SK-N-SH treated with all-trans-retinoic acid at 6 μM for 48 hours (cell line): ENCODE data around the gene PSORS1C1.

Source experiments
- ARNTL ChIP-seq: fragments of 450-650 bp; formaldehyde crosslinking; IDR thresholded peaks from 2 replicates; pipeline ENCODE4 v1.5.0; 2020; ENCODE audit warnings: low read depth, mild to moderate bottlenecking, moderate library complexity, borderline replicate concordance
- ISL1 ChIP-seq: fragments of 250-450 bp; sonication (Bioruptor Pico); IDR thresholded peaks from 2 replicates; pipeline ENCODE4 v2.1.2; 2022; ENCODE audit warnings: mild to moderate bottlenecking, moderate library complexity
- OSR1 ChIP-seq: fragments of 250-450 bp; sonication (Bioruptor Pico); IDR thresholded peaks from 2 replicates; pipeline ENCODE4 v1.8.0; 2022; ENCODE audit warnings: moderate library complexity, mild to moderate bottlenecking, inconsistent platforms
- PPARA ChIP-seq: fragments of 250-450 bp; sonication (Bioruptor Pico); IDR thresholded peaks from 2 replicates; pipeline ENCODE4 v1.5.0; 2020; ENCODE audit warnings: mild to moderate bottlenecking, borderline replicate concordance
- TOX ChIP-seq: fragments of 250-450 bp; sonication (Bioruptor Pico); IDR thresholded peaks from 2 replicates; pipeline ENCODE4 v1.8.0; 2021; ENCODE audit warnings: mild to moderate bottlenecking, moderate library complexity, borderline replicate concordance
- ZC3H10 ChIP-seq: fragments of 250-450 bp; sonication (Bioruptor Pico); IDR thresholded peaks from 2 replicates; pipeline ENCODE4 v1.5.1; 2021; ENCODE audit warnings: mild to moderate bottlenecking, moderate library complexity
- ZFP30 ChIP-seq: fragments of 450-650 bp; formaldehyde crosslinking; IDR thresholded peaks from 2 replicates; pipeline ENCODE4 v1.5.0; 2022; ENCODE audit warnings: mild to moderate bottlenecking, moderate library complexity
- ZNF70 ChIP-seq: fragments of 450-650 bp; formaldehyde crosslinking; IDR thresholded peaks from 2 replicates; pipeline ENCODE4 v1.5.0; 2020; ENCODE audit warnings: mild to moderate bottlenecking, moderate library complexity
- TF ChIP-seq, protein P1 (sequence below): fragments of 250-450 bp; sonication (Bioruptor Pico); IDR thresholded peaks from 2 replicates; pipeline ENCODE4 v1.5.1; 2020; ENCODE audit warnings: low read depth, mild to moderate bottlenecking, moderate library complexity
- TF ChIP-seq, protein P2 (sequence below): fragments of 250-450 bp; sonication (Bioruptor Pico); IDR thresholded peaks from 2 replicates; pipeline ENCODE4 v1.8.0; 2021; ENCODE audit warnings: low read depth, mild to moderate bottlenecking, moderate library complexity, borderline replicate concordance
- TF ChIP-seq, protein P3 (sequence below): fragments of 250-450 bp; sonication (Bioruptor Pico); IDR thresholded peaks from 2 replicates; pipeline ENCODE4 v1.5.0; 2020; ENCODE audit warnings: mild to moderate bottlenecking, moderate library complexity
- TF ChIP-seq, protein P4 (sequence below): fragments of 250-450 bp; sonication (Bioruptor Pico); IDR thresholded peaks from 2 replicates; pipeline ENCODE4 v1.8.0; 2020; ENCODE audit warnings: mild to moderate bottlenecking, moderate library complexity, borderline replicate concordance

DNA sequence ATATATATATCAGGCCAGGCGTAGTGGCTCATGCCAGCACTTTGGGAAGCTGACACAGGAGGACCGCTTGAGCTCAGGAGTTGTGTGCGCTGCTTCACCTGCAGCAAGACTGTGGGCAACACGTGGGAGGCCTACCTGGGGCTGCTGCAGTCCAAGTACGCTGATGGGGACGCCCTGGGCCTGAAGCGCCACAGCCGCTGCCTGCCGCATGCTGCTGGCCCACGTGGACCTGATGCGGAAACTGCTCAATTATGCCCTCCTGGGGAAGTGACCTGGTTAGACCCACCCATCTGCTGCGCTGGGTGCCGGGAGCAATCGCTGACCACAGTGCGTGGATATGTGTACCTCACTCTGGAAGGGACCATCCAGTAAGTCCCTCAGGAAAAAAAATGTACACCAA lies 26.0 kb downstream of the PSORS1C1 start:
- TF ChIP-seq OSR1 (no peak), ZC3H10 (CRISPR knock-in tag) (no peak), TOX (CRISPR knock-in tag) (no peak), ISL1 (CRISPR knock-in tag) (no peak), ZFP30 (CRISPR knock-in tag) (no peak), ZNF70 (CRISPR knock-in tag) (no peak), ARNTL (no peak), PPARA (CRISPR knock-in tag) (no peak)
- TF ChIP-seq, protein P1, sequence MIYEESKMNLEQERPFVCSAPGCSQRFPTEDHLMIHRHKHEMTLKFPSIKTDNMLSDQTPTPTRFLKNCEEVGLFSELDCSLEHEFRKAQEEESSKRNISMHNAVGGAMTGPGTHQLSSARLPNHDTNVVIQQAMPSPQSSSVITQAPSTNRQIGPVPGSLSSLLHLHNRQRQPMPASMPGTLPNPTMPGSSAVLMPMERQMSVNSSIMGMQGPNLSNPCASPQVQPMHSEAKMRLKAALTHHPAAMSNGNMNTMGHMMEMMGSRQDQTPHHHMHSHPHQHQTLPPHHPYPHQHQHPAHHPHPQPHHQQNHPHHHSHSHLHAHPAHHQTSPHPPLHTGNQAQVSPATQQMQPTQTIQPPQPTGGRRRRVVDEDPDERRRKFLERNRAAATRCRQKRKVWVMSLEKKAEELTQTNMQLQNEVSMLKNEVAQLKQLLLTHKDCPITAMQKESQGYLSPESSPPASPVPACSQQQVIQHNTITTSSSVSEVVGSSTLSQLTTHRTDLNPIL (CRISPR knock-in tag): no peak
- TF ChIP-seq, protein P2, sequence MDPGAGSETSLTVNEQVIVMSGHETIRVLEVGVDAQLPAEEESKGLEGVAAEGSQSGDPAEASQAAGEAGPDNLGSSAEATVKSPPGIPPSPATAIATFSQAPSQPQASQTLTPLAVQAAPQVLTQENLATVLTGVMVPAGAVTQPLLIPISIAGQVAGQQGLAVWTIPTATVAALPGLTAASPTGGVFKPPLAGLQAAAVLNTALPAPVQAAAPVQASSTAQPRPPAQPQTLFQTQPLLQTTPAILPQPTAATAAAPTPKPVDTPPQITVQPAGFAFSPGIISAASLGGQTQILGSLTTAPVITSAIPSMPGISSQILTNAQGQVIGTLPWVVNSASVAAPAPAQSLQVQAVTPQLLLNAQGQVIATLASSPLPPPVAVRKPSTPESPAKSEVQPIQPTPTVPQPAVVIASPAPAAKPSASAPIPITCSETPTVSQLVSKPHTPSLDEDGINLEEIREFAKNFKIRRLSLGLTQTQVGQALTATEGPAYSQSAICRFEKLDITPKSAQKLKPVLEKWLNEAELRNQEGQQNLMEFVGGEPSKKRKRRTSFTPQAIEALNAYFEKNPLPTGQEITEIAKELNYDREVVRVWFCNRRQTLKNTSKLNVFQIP (CRISPR knock-in tag): no peak
- TF ChIP-seq, protein P3, sequence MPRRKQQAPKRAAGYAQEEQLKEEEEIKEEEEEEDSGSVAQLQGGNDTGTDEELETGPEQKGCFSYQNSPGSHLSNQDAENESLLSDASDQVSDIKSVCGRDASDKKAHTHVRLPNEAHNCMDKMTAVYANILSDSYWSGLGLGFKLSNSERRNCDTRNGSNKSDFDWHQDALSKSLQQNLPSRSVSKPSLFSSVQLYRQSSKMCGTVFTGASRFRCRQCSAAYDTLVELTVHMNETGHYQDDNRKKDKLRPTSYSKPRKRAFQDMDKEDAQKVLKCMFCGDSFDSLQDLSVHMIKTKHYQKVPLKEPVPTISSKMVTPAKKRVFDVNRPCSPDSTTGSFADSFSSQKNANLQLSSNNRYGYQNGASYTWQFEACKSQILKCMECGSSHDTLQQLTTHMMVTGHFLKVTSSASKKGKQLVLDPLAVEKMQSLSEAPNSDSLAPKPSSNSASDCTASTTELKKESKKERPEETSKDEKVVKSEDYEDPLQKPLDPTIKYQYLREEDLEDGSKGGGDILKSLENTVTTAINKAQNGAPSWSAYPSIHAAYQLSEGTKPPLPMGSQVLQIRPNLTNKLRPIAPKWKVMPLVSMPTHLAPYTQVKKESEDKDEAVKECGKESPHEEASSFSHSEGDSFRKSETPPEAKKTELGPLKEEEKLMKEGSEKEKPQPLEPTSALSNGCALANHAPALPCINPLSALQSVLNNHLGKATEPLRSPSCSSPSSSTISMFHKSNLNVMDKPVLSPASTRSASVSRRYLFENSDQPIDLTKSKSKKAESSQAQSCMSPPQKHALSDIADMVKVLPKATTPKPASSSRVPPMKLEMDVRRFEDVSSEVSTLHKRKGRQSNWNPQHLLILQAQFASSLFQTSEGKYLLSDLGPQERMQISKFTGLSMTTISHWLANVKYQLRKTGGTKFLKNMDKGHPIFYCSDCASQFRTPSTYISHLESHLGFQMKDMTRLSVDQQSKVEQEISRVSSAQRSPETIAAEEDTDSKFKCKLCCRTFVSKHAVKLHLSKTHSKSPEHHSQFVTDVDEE (CRISPR knock-in tag): no peak
- TF ChIP-seq, protein P4, sequence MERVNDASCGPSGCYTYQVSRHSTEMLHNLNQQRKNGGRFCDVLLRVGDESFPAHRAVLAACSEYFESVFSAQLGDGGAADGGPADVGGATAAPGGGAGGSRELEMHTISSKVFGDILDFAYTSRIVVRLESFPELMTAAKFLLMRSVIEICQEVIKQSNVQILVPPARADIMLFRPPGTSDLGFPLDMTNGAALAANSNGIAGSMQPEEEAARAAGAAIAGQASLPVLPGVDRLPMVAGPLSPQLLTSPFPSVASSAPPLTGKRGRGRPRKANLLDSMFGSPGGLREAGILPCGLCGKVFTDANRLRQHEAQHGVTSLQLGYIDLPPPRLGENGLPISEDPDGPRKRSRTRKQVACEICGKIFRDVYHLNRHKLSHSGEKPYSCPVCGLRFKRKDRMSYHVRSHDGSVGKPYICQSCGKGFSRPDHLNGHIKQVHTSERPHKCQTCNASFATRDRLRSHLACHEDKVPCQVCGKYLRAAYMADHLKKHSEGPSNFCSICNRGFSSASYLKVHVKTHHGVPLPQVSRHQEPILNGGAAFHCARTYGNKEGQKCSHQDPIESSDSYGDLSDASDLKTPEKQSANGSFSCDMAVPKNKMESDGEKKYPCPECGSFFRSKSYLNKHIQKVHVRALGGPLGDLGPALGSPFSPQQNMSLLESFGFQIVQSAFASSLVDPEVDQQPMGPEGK: no peak
